K562 (cell line): ENCODE results near the gene AIG1.

Source experiments
- EP300 ChIP-seq: IDR thresholded peaks from 2 replicates; pipeline ENCODE4 v1.6.1; 2012; ENCODE audit warnings: low read length, improper control_type of control experiment
- HCFC1 ChIP-seq: IDR thresholded peaks from 2 replicates; pipeline ENCODE4 v1.6.1; 2012; ENCODE audit warnings: low read depth, low read length, improper control_type of control experiment
- MCM5 ChIP-seq: fragments of 450-650 bp; IDR thresholded peaks from 2 replicates; pipeline ENCODE4 v1.6.1; 2016; ENCODE audit warnings: low read depth
- ZNF184 ChIP-seq: sonication (generic); formaldehyde crosslinking; IDR thresholded peaks from 2 replicates; pipeline ENCODE4 v1.5.0; 2020; ENCODE audit warnings: missing genetic modification reagents
- TF ChIP-seq, protein P1 (sequence below), 3 experiments: IDR thresholded peaks in 2 of 3; conservative IDR thresholded peaks in 1 of 3; 2 replicates each; pipeline ENCODE4 v1.5.1; 2011 to 2012; ENCODE audit warnings: low read length in 3 of 3, mild to moderate bottlenecking in 3 of 3, control low read depth in 2 of 3, improper control_type of control experiment in 1 of 3, inconsistent platforms in 1 of 3, low read depth in 1 of 3, mixed read lengths in 1 of 3, moderate library complexity in 1 of 3; ENCODE audit not compliant: insufficient read depth in 2 of 3
- TF ChIP-seq, protein P2 (sequence below): sonication (generic); formaldehyde crosslinking; IDR thresholded peaks from 2 replicates; pipeline ENCODE4 v1.8.0; 2023; ENCODE audit warnings: mild to moderate bottlenecking, missing genetic modification reagents
- TF ChIP-seq, protein P3 (sequence below): fragments of 250-450 bp; sonication (Bioruptor Pico); IDR thresholded peaks from 2 replicates; pipeline ENCODE4 v1.5.1; 2021; ENCODE audit warnings: mild to moderate bottlenecking

DNA sequence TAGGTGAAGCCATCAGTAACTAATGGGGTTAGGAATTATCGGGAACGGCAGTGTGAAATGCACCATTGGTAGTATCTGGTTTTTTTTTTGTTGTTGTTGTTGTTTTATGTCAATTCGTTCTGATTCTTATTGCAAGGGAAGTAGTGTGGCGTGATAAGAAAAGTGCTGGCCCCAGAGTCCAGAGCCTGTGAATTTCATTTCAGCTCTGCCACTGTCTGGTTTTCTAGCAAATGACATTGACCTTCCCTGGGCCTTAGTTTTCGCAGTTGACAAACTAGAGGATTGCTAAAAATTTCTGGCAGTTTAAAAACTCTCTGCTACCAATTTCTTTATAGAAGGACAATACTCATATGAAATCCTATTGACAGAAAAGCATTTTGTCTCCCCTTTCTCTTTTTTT, 161.6 kb downstream of the AIG1 start:
- TF ChIP-seq EP300 (no peak), ZNF184 (CRISPR knock-in tag) (no peak), HCFC1 (no peak), MCM5 (no peak)
- TF ChIP-seq, protein P1, sequence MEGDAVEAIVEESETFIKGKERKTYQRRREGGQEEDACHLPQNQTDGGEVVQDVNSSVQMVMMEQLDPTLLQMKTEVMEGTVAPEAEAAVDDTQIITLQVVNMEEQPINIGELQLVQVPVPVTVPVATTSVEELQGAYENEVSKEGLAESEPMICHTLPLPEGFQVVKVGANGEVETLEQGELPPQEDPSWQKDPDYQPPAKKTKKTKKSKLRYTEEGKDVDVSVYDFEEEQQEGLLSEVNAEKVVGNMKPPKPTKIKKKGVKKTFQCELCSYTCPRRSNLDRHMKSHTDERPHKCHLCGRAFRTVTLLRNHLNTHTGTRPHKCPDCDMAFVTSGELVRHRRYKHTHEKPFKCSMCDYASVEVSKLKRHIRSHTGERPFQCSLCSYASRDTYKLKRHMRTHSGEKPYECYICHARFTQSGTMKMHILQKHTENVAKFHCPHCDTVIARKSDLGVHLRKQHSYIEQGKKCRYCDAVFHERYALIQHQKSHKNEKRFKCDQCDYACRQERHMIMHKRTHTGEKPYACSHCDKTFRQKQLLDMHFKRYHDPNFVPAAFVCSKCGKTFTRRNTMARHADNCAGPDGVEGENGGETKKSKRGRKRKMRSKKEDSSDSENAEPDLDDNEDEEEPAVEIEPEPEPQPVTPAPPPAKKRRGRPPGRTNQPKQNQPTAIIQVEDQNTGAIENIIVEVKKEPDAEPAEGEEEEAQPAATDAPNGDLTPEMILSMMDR (IDR thresholded peaks at IDR 0.05 in 2 of 3, conservative IDR thresholded peaks at IDR 0.05 in 1 of 3; ENCODE audit: insufficient read depth in 2 of 3, low read depth in 1 of 3, low read length in 3 of 3): no peak
- TF ChIP-seq, protein P2, sequence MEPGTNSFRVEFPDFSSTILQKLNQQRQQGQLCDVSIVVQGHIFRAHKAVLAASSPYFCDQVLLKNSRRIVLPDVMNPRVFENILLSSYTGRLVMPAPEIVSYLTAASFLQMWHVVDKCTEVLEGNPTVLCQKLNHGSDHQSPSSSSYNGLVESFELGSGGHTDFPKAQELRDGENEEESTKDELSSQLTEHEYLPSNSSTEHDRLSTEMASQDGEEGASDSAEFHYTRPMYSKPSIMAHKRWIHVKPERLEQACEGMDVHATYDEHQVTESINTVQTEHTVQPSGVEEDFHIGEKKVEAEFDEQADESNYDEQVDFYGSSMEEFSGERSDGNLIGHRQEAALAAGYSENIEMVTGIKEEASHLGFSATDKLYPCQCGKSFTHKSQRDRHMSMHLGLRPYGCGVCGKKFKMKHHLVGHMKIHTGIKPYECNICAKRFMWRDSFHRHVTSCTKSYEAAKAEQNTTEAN (CRISPR knock-in tag): no peak
- TF ChIP-seq, protein P3, sequence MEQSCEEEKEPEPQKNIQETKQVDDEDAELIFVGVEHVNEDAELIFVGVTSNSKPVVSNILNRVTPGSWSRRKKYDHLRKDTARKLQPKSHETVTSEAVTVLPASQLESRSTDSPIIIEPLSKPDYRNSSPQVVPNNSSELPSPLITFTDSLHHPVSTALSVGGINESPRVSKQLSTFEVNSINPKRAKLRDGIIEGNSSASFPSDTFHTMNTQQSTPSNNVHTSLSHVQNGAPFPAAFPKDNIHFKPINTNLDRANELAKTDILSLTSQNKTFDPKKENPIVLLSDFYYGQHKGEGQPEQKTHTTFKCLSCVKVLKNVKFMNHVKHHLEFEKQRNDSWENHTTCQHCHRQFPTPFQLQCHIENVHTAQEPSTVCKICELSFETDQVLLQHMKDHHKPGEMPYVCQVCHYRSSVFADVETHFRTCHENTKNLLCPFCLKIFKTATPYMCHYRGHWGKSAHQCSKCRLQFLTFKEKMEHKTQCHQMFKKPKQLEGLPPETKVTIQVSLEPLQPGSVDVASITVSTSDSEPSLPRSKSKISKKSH (CRISPR knock-in tag): no peak
